HEK293T (cell line): ENCODE measurements around the gene TPD52L3.

Source experiments
- CTCF ChIA-PET: fragments of 350-600 bp; formaldehyde crosslinking; extraction: SDS; loops from one replicate; lab custom pipeline; 2021; ENCODE audit warnings: antibody characterized with exemption, inconsistent platforms; lab: Yijun Ruan, JAX
- POLR2A ChIA-PET: fragments of 350-600 bp; formaldehyde crosslinking; extraction: SDS; loops from one replicate; lab custom pipeline; 2020; ENCODE audit warnings: antibody characterized with exemption, inconsistent platforms; lab: Yijun Ruan, JAX
- DNase-seq: peaks from one replicate; pipeline ENCODE4 v3.0.0; 2012; ENCODE audit warnings: mixed read lengths; ENCODE audit errors: extremely low spot score
- ARNT ChIP-seq: fragments of 450-650 bp; IDR thresholded peaks from 2 replicates; pipeline ENCODE4 v1.6.1; 2017; ENCODE audit warnings: mild to moderate bottlenecking
- BHLHE40 ChIP-seq: fragments of 450-650 bp; IDR thresholded peaks from 2 replicates; pipeline ENCODE4 v1.6.1; 2016; ENCODE audit warnings: mild to moderate bottlenecking, moderate library complexity, borderline replicate concordance
- CTBP1 ChIP-seq: fragments of 450-650 bp; IDR thresholded peaks from 2 replicates; pipeline ENCODE4 v1.6.1; 2016; ENCODE audit warnings: borderline replicate concordance
- ELF4 ChIP-seq: fragments of 450-650 bp; IDR thresholded peaks from 2 replicates; pipeline ENCODE4 v1.6.1; 2017; ENCODE audit warnings: antibody characterized with exemption
- FOXA1 ChIP-seq: fragments of 450-650 bp; IDR thresholded peaks from 2 replicates; pipeline ENCODE4 v1.6.1; 2016; ENCODE audit warnings: mild to moderate bottlenecking
- FOXK2 ChIP-seq: fragments of 450-650 bp; IDR thresholded peaks from 2 replicates; pipeline ENCODE4 v1.6.1; 2016; ENCODE audit warnings: mild to moderate bottlenecking
- FOXM1 ChIP-seq: fragments of 450-650 bp; IDR thresholded peaks from 2 replicates; pipeline ENCODE4 v1.6.1; 2017; ENCODE audit warnings: mild to moderate bottlenecking, borderline replicate concordance
- HDGF ChIP-seq: fragments of 450-650 bp; IDR thresholded peaks from 2 replicates; pipeline ENCODE4 v1.6.1; 2017; ENCODE audit warnings: antibody characterized with exemption, borderline replicate concordance
- L3MBTL2 ChIP-seq: fragments of 450-650 bp; conservative IDR thresholded peaks from 2 replicates; pipeline ENCODE4 v1.6.1; 2016; ENCODE audit warnings: mild to moderate bottlenecking
- LEF1 ChIP-seq: fragments of 450-650 bp; IDR thresholded peaks from 2 replicates; pipeline ENCODE4 v1.6.1; 2017; ENCODE audit warnings: mild to moderate bottlenecking, borderline replicate concordance
- NFRKB ChIP-seq: fragments of 450-650 bp; IDR thresholded peaks from 2 replicates; pipeline ENCODE4 v1.6.1; 2016; ENCODE audit warnings: mild to moderate bottlenecking, moderate library complexity
- SP1 ChIP-seq: fragments of 450-650 bp; IDR thresholded peaks from 2 replicates; pipeline ENCODE4 v1.6.1; 2017
- SUZ12 ChIP-seq: fragments of 450-650 bp; IDR thresholded peaks from 2 replicates; pipeline ENCODE4 v1.6.1; 2016; ENCODE audit warnings: mild to moderate bottlenecking
- TARDBP ChIP-seq: fragments of 450-650 bp; IDR thresholded peaks from 2 replicates; pipeline ENCODE4 v1.6.1; 2016
- ZNF384 ChIP-seq: fragments of 450-650 bp; IDR thresholded peaks from 2 replicates; pipeline ENCODE4 v1.6.1; 2016
- TF ChIP-seq, protein P1 (sequence below): fragments of 450-650 bp; IDR thresholded peaks from 2 replicates; pipeline ENCODE4 v1.6.1; 2016

TPD52L3 gene

GRCh38 chr9:6356441-6356840 lies 28.3 kb downstream of the TPD52L3 start:
- TF ChIP-seq TARDBP: no peak
- TF ChIP-seq LEF1: no peak
- no peak for TF ChIP-seq ELF4
- ChIA-PET CTCF (interaction anchor here (1.2 kb wide), 1 partner anchor 39 kb away, joined by 3 read pairs; no protein-coding TSS in a partner anchor), POLR2A (interaction anchor here (1.0 kb wide), 1 partner anchor 325 kb away, joined by 3 read pairs; no protein-coding TSS in a partner anchor)
- DNase-seq: no peak

DNA sequence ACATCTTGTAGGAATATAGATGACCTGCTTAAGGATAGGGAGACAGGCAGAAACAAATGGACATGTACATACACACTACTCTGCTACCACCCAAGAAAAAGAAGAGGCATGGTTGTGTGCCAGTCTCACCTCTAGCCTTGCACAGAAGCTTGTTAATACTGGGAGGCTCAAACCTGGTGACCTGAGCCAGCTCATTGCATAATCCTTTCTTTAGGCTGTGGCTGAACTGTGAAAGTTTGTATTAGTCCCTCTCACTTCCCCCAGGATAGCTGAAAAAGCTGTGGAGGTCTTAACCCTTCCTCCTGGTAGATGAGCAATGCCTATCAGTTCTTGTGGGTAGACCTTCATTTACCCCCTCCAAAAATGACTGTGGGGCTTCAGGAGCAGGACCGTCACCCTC lies 28.7 kb downstream of the TPD52L3 start:
- ChIA-PET CTCF (no interaction called here), POLR2A (no interaction called here)
- TF ChIP-seq L3MBTL2 (no peak), HDGF (no peak), ARNT (no peak), ZNF384 (no peak), ELF4 (no peak), FOXA1 (no peak), SP1 (no peak), LEF1 (no peak), FOXM1 (no peak), TARDBP (no peak), CTBP1 (no peak), BHLHE40 (no peak), SUZ12 (no peak), NFRKB (no peak), FOXK2 (no peak)
- TF ChIP-seq, protein P1, sequence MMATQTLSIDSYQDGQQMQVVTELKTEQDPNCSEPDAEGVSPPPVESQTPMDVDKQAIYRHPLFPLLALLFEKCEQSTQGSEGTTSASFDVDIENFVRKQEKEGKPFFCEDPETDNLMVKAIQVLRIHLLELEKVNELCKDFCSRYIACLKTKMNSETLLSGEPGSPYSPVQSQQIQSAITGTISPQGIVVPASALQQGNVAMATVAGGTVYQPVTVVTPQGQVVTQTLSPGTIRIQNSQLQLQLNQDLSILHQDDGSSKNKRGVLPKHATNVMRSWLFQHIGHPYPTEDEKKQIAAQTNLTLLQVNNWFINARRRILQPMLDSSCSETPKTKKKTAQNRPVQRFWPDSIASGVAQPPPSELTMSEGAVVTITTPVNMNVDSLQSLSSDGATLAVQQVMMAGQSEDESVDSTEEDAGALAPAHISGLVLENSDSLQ: no peak
- no peak for DNase-seq

DNA sequence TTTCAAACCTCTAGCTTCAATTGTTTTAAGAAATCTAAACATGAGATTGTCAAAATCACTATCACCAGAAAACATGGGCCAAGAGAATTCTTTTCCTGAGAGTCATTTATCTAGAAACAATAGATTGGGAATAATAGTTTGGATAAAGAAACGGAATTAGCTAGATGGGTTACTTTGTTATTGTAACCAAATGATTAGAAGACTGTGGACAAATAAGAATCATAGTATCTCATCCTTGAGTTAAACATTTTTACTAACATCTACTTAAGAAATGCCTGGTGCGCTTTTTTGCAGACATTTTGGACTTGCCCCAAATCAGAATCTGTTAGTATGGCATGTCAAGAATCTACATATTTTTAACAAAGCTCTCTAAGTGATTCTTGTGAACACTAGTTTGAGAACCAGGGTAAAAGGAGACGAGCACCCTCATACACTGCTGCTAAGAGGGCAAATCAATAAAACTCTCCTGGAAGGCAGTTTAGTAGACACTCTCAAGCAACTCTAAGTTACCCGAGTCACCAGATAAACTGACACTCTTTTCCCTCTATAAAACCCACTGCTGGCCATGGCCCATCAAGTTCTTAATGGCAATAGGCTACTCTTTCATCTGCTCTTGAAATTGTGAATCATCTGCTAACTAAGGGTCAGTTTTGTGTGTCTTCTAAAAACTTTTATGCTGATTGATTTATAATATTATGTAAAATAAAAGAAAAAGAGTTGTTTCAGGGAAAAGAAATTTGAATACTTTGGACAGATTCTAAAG lies 39.1 kb downstream of the TPD52L3 start:
- TF ChIP-seq LEF1 (no peak), ELF4 (no peak), HDGF (no peak), ARNT (no peak), NFRKB (no peak), ZNF384 (no peak), FOXA1 (no peak), TARDBP (no peak), CTBP1 (no peak), SUZ12 (no peak), L3MBTL2 (no peak)
- TF ChIP-seq, protein P1: no peak
- POLR2A ChIA-PET: no interaction called here
- CTCF ChIA-PET: interaction anchor here (0.7 kb wide), 1 partner anchor 14 kb away, joined by 7 read pairs; no protein-coding TSS in a partner anchor
- DNase-seq: no peak

GRCh38 chr9:6368831-6369230 lies 40.7 kb downstream of the TPD52L3 start:
- ChIA-PET POLR2A (no interaction called here), CTCF (no interaction called here)
- DNase-seq: no peak
- no peak for TF ChIP-seq NFRKB
- no peak for TF ChIP-seq SP1
- TF ChIP-seq TARDBP: no peak
- no peak for TF ChIP-seq CTBP1
- no peak for TF ChIP-seq ARNT
- TF ChIP-seq, protein P1: no peak
- no peak for TF ChIP-seq LEF1
- no peak for TF ChIP-seq FOXA1
- TF ChIP-seq L3MBTL2: no peak
- TF ChIP-seq ZNF384: no peak
- no peak for TF ChIP-seq FOXM1
- no peak for TF ChIP-seq HDGF
- TF ChIP-seq SUZ12: no peak
- TF ChIP-seq ELF4: no peak
- no peak for TF ChIP-seq FOXK2
- no peak for TF ChIP-seq BHLHE40
